Measurements from ENCODE around the gene ZNF609.

- no peak for TF ChIP-seq RAD21 (IDR thresholded peaks at IDR 0.05; ENCODE audit: insufficient read depth, low read depth, low read length)
- TF ChIP-seq BCL3 (IDR thresholded peaks at IDR 0.05; ENCODE audit: borderline replicate concordance, insufficient read depth, low read depth, low read length, poor library complexity, severe bottlenecking) = no peak
- TF ChIP-seq POLR2A (IDR thresholded peaks at IDR 0.05; ENCODE audit: low read depth, low read length) = no peak
Measured at GRCh38 chr15:64455961-64456371, 4.4 kb upstream of the ZNF609 start.
